GM12892 (cell line): ENCODE data around the gene TM9SF1.

Source experiments
- POLR2A ChIP-seq: IDR thresholded peaks from 2 replicates; pipeline ENCODE4 v1.6.1; 2011; ENCODE audit warnings: low read depth, low read length, control low read depth
- POLR2AphosphoS5 ChIP-seq: IDR thresholded peaks from 2 replicates; pipeline ENCODE4 v1.6.1; 2011; ENCODE audit warnings: low read depth, low read length, control low read depth

DNA sequence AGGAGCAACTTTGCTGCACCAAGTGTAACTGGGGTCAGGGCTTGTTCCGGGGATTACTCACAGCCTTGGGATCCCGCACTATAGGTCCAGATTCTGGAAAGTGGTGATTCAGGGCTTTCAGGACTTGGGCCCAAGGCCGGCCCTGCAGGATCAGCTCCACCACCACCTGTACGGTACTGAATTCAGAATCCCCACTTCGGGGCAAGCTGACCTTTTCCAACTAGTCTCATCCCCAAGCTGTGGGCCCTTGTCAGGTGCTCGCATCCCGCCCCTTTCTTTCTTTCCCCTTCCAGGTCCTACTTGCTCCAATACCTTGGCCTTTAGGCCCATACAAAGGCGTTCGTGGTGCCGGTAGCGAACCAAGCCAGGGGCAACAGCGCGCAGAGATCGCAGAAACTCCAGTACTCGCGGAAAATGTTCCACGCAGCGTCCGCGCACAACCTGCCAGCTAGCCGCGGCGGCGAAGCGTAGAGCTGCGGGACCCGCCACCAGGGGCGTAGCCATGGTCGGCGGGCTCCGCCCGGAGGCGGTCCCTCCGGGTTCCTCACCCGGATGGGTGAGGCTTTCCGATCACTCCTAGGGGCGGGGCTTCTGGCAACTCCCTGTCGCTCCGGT lies 46.7 kb upstream of the TM9SF1 start:
- TF ChIP-seq POLR2AphosphoS5, result no peak
- no peak for TF ChIP-seq POLR2A
